ENCODE results near the gene EIF4E1B. TPM values are rescaled to one million over a fixed set of nuclear protein-coding genes. Genes with fewer than 3 reads are reported as not detected.

EIF4E1B gene
- total RNA-seq, 1 donor from 2014 or later, result not detected

GRCh38 chr5:176606032-176606431 is 24.4 kb upstream of the EIF4E1B start:
- no peak for DNase-seq

GRCh38 chr5:176606875-176607274 is 23.6 kb upstream of the EIF4E1B start:
- DNase-seq, result no peak

- DNase-seq, result no peak
These were observed 22.3 kb upstream of the EIF4E1B start for GRCh38 chr5:176608142-176608705.

GRCh38 chr5:176608937-176609723 is 21.3 kb upstream of the EIF4E1B start:
- no peak for DNase-seq

GRCh38 chr5:176609724-176610434 is 20.6 kb upstream of the EIF4E1B start, which contains the start of gene GPRIN1:
Gene GPRIN1 (minus strand): TSS chr5:176610156. CDS start chr5:176599834, 10,322 bp downstream.
- DNase-seq, result no peak

GRCh38 chr5:176610435-176610773 is 20.1 kb upstream of the EIF4E1B start:
- DNase-seq, result no peak

- DNase-seq, result peak; percentile 27
These were observed 19.0 kb upstream of the EIF4E1B start for GRCh38 chr5:176611435-176611834.

- no peak for DNase-seq
These were observed 18.5 kb upstream of the EIF4E1B start for GRCh38 chr5:176612008-176612407.

GRCh38 chr5:176612855-176613254 is 17.6 kb upstream of the EIF4E1B start:
- no peak for DNase-seq

GRCh38 chr5:176614805-176615478 is 15.5 kb upstream of the EIF4E1B start:
- no peak for DNase-seq

- no peak for DNase-seq
These were observed 14.0 kb upstream of the EIF4E1B start for GRCh38 chr5:176616511-176616910.

- DNase-seq, result no peak
These were observed 11.7 kb upstream of the EIF4E1B start for GRCh38 chr5:176618783-176619182.

- peak; percentile 5 for DNase-seq
These were observed 11.3 kb upstream of the EIF4E1B start for GRCh38 chr5:176619203-176619568.

GRCh38 chr5:176619569-176620332 is 10.7 kb upstream of the EIF4E1B start:
- no peak for DNase-seq

GRCh38 chr5:176620333-176620981 is 10.0 kb upstream of the EIF4E1B start:
- no peak for DNase-seq

GRCh38 chr5:176621661-176622079 is 8.8 kb upstream of the EIF4E1B start:
- no peak for DNase-seq

GRCh38 chr5:176624142-176624541 is 6.3 kb upstream of the EIF4E1B start:
- no peak for DNase-seq

- no peak for DNase-seq
These were observed 5.5 kb upstream of the EIF4E1B start for GRCh38 chr5:176624938-176625337.

- DNase-seq, result no peak
These were observed 5.0 kb upstream of the EIF4E1B start for GRCh38 chr5:176625512-176625911.

GRCh38 chr5:176625966-176626875 is 4.3 kb upstream of the EIF4E1B start:
- no peak for DNase-seq

GRCh38 chr5:176626876-176627236 is 3.6 kb upstream of the EIF4E1B start:
- DNase-seq, result no peak

Data from skin of body (tissue), 2 donors.